HCT116 (cell line): ENCODE measurements around the gene ZNF316. TPM values are rescaled to one million over a fixed set of nuclear protein-coding genes. Genes with fewer than 3 reads are reported as not detected.

Experiments used
- ATAC-seq: fragments of 200-7000 bp; cut with Tn5 transposase; 2 replicates; pipeline ENCODE4 v1.9.1; 2020; ENCODE audit warnings: mild to moderate bottlenecking, moderate library complexity
- BruUV-seq: library from RNA; stranded (reverse); fragments of 400-500 nt; replicated peaks from 2 replicates; lab custom pipeline; 2021; lab: Mats Ljungman, UMichigan
- CTCF ChIA-PET: fragments of 300-600 bp; sonication (Branson Sonifier 250); formaldehyde crosslinking; loops from one replicate; lab custom pipeline; 2021; ENCODE audit warnings: antibody characterized with exemption; lab: Charles Lee
- POLR2A ChIA-PET: fragments of 300-600, 350-600 bp; sonication (Branson Sonifier 250); formaldehyde crosslinking; loops from one replicate; lab custom pipeline; 2021; ENCODE audit warnings: antibody characterized with exemption; lab: Charles Lee
- RAD21 ChIA-PET, 2 experiments: fragments of 300-600 bp; sonication (Branson Sonifier 250); formaldehyde crosslinking; loops; one replicate each; lab custom pipeline; 2023; ENCODE audit warnings: low total read pairs in 2 of 2; ENCODE audit not compliant: uncharacterized antibody in 2 of 2, unreplicated experiment in 2 of 2, low non-redundant PET in 1 of 2; lab: Charles Lee
- DNase-seq: peaks from one replicate; pipeline ENCODE4 v3.0.0-alpha.2; 2010; ENCODE audit warnings: low read depth, low spot score
- H2AFZ ChIP-seq: fragments of 200-600 bp; shearing (Covaris generic), sonication (generic); 2 replicates; pipeline ENCODE4 v1.6.1; 2017; ENCODE audit warnings: low read depth, mixed run types, mixed read lengths, antibody characterized with exemption, low read length; ENCODE audit not compliant: poor library complexity, severe bottlenecking
- H3K27ac ChIP-seq: 2 replicates; pipeline ENCODE4 v1.5.1; 2012; ENCODE audit warnings: low read depth, low read length
- H3K27me3 ChIP-seq: fragments of 200-600 bp; sonication (generic); 2 replicates; pipeline ENCODE4 v1.6.1; 2016; ENCODE audit warnings: mixed run types, low read length, mixed read lengths; ENCODE audit not compliant: insufficient read depth
- H3K36me3 ChIP-seq, 2 experiments: fragments of 200-500 bp in 1 of 2; fragments of 200-600 bp in 1 of 2; sonication (Bioruptor generic) in 1 of 2; sonication (generic) in 1 of 2; 2 replicates each; pipeline versions ENCODE4 v1.5.1 to v1.6.1; 2014 to 2016; ENCODE audit warnings: low read length in 2 of 2, inconsistent platforms in 1 of 2, mixed read lengths in 1 of 2, mixed run types in 1 of 2; ENCODE audit not compliant: insufficient read depth in 2 of 2, control insufficient read depth in 1 of 2
- H3K4me1 ChIP-seq, 2 experiments: fragments of 200-600 bp in 1 of 2; sonication (generic) in 1 of 2; 2 replicates each; pipeline versions ENCODE4 v1.5.1 to v1.6.1; 2012 to 2017; ENCODE audit warnings: low read length in 2 of 2, inconsistent platforms in 1 of 2, mild to moderate bottlenecking in 1 of 2, mixed read lengths in 1 of 2, mixed run types in 1 of 2, moderate library complexity in 1 of 2; ENCODE audit not compliant: insufficient read depth in 2 of 2, control insufficient read depth in 1 of 2
- H3K4me2 ChIP-seq: fragments of 200-600 bp; sonication (generic); 2 replicates; pipeline ENCODE4 v1.6.1; 2017; ENCODE audit warnings: mixed run types, low read length, mixed read lengths
- H3K4me3 ChIP-seq, 2 experiments: fragments of 200-600 bp in 1 of 2; sonication (generic) in 1 of 2; replicated peaks in 1 of 2; 2 replicates each; pipeline ENCODE4 v1.5.1; 2011 to 2016; ENCODE audit warnings: low read length in 2 of 2, control low read depth in 1 of 2, low read depth in 1 of 2, mild to moderate bottlenecking in 1 of 2, mixed read lengths in 1 of 2, mixed run types in 1 of 2
- H3K79me2 ChIP-seq: fragments of 200-600 bp; sonication (generic); 2 replicates; pipeline ENCODE4 v1.6.1; 2017; ENCODE audit warnings: mild to moderate bottlenecking, mixed run types, low read length, moderate library complexity, mixed read lengths; ENCODE audit not compliant: insufficient read depth
- H3K9ac ChIP-seq: fragments of 200-600 bp; sonication (generic); 2 replicates; pipeline ENCODE4 v1.6.1; 2016; ENCODE audit warnings: low read length, mixed read lengths
- H3K9me2 ChIP-seq: fragments of 200-600 bp; sonication (generic), shearing (Covaris generic); 2 replicates; pipeline ENCODE4 v1.6.1; 2017; ENCODE audit warnings: mixed run types, mild to moderate bottlenecking, moderate library complexity; ENCODE audit not compliant: insufficient read depth
- H3K9me3 ChIP-seq, 2 experiments: fragments of 200-500 bp in 1 of 2; fragments of 200-600 bp in 1 of 2; sonication (Bioruptor generic) in 1 of 2; sonication (generic) in 1 of 2; 2 replicates each; pipeline ENCODE4 v1.6.1; 2014 to 2017; ENCODE audit warnings: low read length in 2 of 2, mixed read lengths in 2 of 2, inconsistent platforms in 1 of 2, low read depth in 1 of 2, mild to moderate bottlenecking in 1 of 2, mixed run types in 1 of 2, moderate library complexity in 1 of 2; ENCODE audit not compliant: control insufficient read depth in 1 of 2, insufficient read depth in 1 of 2
- H4K20me1 ChIP-seq: fragments of 200-600 bp; sonication (generic), shearing (Covaris generic); 2 replicates; pipeline ENCODE4 v1.6.1; 2017; ENCODE audit warnings: mixed run types, mild to moderate bottlenecking, moderate library complexity; ENCODE audit not compliant: insufficient read depth
- CBX3 ChIP-seq: IDR thresholded peaks from 2 replicates; pipeline ENCODE4 v1.6.1; 2012; ENCODE audit warnings: low read depth
- EGR1 ChIP-seq: IDR thresholded peaks from 2 replicates; pipeline ENCODE4 v1.6.1; 2012; ENCODE audit warnings: low read depth
- EZH2phosphoT487 ChIP-seq: fragments of 200-600 bp; IDR thresholded peaks from 2 replicates; pipeline ENCODE4 v1.6.1; 2018; ENCODE audit warnings: antibody characterized with exemption, borderline replicate concordance
- MAX ChIP-seq: IDR thresholded peaks from 2 replicates; pipeline ENCODE4 v1.6.1; 2012
- POLR2A ChIP-seq: IDR thresholded peaks from 2 replicates; pipeline ENCODE4 v1.7.0; 2011; ENCODE audit warnings: borderline replicate concordance; ENCODE audit not compliant: insufficient read depth, insufficient read length; ENCODE audit errors: extremely low read depth
- REST ChIP-seq: IDR thresholded peaks from 2 replicates; pipeline ENCODE4 v1.6.1; 2012; ENCODE audit warnings: low read depth
- intact Hi-C: fragments of 100-400 bp; cut with micrococcal nuclease; formaldehyde crosslinking; loops from 2 replicates; pipeline ENCODE4 v1.10.0; 2022
- total RNA-seq: library from RNA; stranded (reverse); gene quantifications from one replicate; pipeline ENCODE4 v1.2.1, GENCODE V29; 2021; ENCODE audit not compliant: unreplicated experiment

The ZNF316 gene
- total RNA-seq, 1 experiment from 2014 or later = 25.0 TPM

DNA sequence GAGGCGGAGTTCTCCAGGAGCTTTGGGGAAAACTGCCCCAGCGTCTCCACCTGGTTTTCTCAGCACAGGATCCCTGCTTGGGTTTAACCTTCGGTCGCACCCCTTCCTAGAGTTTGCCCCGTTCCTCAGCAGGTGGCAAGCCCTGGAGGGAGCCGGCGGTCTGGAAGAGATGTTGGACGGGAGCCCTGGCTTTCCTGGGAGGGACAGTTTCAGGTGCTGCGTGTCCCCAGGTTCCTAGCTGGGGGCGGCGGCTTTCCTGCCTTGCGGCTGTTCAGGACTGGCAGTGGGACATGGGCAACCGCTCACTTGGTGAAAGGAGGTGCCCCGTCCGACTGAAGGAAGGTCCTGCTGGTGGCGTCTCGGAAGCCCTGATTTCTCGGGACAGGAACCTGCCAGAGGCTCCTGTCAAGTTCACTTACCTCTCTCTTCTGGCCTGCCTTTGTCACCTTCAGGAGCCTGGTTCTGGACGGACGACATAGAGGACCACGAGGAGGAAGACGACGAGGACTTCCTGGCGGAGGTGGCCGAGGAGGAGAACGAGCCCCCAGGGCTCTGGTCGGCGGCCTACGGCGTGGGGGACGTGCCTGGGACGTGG is 14.8 kb downstream of the ZNF316 start:
- H3K27ac ChIP-seq = no peak overlapping the region
- H3K4me2 ChIP-seq = no peak overlapping the region
- DNase-seq = no peak
- H2AFZ ChIP-seq = no peak overlapping the region
- no peaks in the 10 kb centered on the region for H3K9me2 ChIP-seq
- H3K9me3 ChIP-seq = no peaks in the 10 kb centered on the region; a peak in 1 of 4 replicates
- H4K20me1 ChIP-seq = no peaks in the 10 kb centered on the region
- intact Hi-C loops = no loop called here
- no TSS peak for BruUV-seq
- ChIA-PET RAD21 (no interaction called here), CTCF (no interaction called here), POLR2A (no interaction called here)
- no peak for ATAC-seq
- H3K9ac ChIP-seq = no peak overlapping the region
- H3K4me3 ChIP-seq = no peak overlapping the region
- no peaks in the 10 kb centered on the region for H3K27me3 ChIP-seq
- H3K79me2 ChIP-seq = peaks cover 6% of the 10 kb centered on the region; the same call in 1 of the 2 replicates
- peaks cover 6 to 49% of the 10 kb centered on the region in 2 experiments; a peak in 3 of 4 replicates for H3K36me3 ChIP-seq
- no peak for TF ChIP-seq REST
- TF ChIP-seq CBX3 = no peak
- no peak for TF ChIP-seq EGR1
- TF ChIP-seq MAX = no peak
- TF ChIP-seq POLR2A = no peak
- no peak for TF ChIP-seq EZH2phosphoT487
- no peaks in the 10 kb centered on the region for H3K4me1 ChIP-seq
